Natural killer cell treated with Interleukin-12 subunit alpha and Interleukin-12 subunit beta and Interleukin-15 and Interleukin-18, amount 100 ng/mL, for 72 hours (primary cell): Measurements from ENCODE around the gene CLDN9. TPM values are rescaled to one million over a fixed set of nuclear protein-coding genes. Genes with fewer than 3 reads are reported as not detected.

Experiments
- ATAC-seq, 2 donors: fragments of 150-1000 bp; cut with Tn5 transposase in 1 of 2; sonication (Bioruptor Pico), chemical (Tn5 transposase) in 1 of 2; 2 replicates each; pipeline ENCODE4 v1.10.0; 2021
- DNase-seq: peaks from one replicate; pipeline ENCODE4 v3.0.0; 2022; ENCODE audit warnings: low spot score
- H3K27ac Mint-ChIP-seq, 2 donors: 1 replicate in 1 of 2; 2 replicates in 1 of 2; pipeline ENCODE4 v1.8.0; 2022; ENCODE audit warnings: mixed read lengths in 2 of 2, mild to moderate bottlenecking in 1 of 2, moderate library complexity in 1 of 2
- H3K27me3 Mint-ChIP-seq, 2 donors: 1 replicate in 1 of 2; 2 replicates in 1 of 2; pipeline ENCODE4 v1.8.0; 2022; ENCODE audit warnings: mixed read lengths in 2 of 2
- H3K36me3 Mint-ChIP-seq: one replicate; pipeline ENCODE4 v1.8.0; 2022; ENCODE audit warnings: mixed read lengths
- H3K4me1 Mint-ChIP-seq, 2 donors: 1 replicate in 1 of 2; 2 replicates in 1 of 2; pipeline ENCODE4 v1.8.0; 2022; ENCODE audit warnings: low read depth in 2 of 2, mixed read lengths in 2 of 2, mild to moderate bottlenecking in 1 of 2
- H3K4me3 Mint-ChIP-seq: one replicate; pipeline ENCODE4 v1.8.0; 2022; ENCODE audit warnings: mixed read lengths
- H3K9me3 Mint-ChIP-seq: 2 replicates; pipeline ENCODE4 v1.8.0; 2022; ENCODE audit warnings: mixed read lengths
- total RNA-seq, 2 donors: library from RNA; stranded (reverse); gene quantifications; one replicate each; pipeline ENCODE4 v1.2.3, GENCODE V29; 2022

CLDN9 gene
- total RNA-seq, 2 donors from 2014 or later = 0.47 TPM; not detected in 1

DNA sequence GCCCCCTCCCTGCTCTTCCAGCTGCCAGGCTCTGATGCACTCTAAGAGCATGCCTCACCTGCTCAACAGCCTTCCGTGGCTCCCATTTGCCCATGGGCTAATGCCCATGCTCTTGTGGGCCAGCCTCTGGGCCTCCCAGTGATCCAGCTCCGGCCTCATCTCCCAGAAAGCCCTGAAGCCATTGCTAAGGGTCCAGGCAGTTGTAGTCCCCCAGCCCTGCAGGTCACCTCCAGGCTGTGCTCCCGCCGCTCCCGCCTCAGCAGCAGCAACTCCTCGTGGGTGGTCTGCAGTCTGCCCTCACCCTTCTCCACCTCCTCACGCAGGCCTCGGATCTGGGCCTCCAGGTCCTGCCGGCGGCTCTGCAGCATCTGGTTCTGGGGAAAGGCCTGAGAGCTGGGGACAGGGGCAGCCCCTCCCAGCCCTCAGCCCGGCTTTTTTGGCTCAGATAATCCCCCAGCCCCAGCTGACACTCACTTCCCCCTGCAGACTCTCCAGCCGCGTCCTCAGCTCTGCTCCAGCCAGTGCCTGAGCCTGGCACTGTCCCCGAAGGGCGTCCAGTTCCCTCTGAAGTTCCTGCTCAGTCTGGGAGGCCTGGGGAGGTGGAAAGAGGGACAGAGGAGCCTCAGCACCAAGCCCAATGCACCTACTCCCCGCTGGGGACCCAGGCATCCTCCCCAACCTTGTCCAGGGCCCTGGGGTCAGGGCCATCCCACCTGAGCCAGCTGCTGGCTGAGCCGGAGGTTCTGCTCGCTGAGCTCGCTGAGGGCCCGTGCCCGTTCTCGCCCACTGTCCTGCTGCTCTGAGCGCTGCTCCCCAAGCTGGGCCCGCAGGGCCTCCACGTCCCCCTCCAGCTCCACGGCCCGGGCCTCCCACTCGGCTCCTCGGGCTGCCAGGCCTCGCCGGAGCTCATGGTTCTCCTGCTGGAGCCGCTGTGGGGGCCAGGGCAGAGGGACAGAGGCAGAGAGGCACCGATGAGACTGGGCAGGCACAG, 17.8 kb downstream of the CLDN9 start:
- H3K27ac Mint-ChIP-seq = no peak overlapping the region
- peak overlapping the region; percentile 48 for H3K4me3 Mint-ChIP-seq
- no peaks in the 10 kb centered on the region for H3K9me3 Mint-ChIP-seq
- H3K4me1 Mint-ChIP-seq = peaks cover 34 to 36% of the 10 kb centered on the region in 2 donors
- H3K27me3 Mint-ChIP-seq = peaks cover 34 to 45% of the 10 kb centered on the region in 2 donors
- no peak for DNase-seq
- no peak for ATAC-seq
- no peaks in the 10 kb centered on the region for H3K36me3 Mint-ChIP-seq

DNA sequence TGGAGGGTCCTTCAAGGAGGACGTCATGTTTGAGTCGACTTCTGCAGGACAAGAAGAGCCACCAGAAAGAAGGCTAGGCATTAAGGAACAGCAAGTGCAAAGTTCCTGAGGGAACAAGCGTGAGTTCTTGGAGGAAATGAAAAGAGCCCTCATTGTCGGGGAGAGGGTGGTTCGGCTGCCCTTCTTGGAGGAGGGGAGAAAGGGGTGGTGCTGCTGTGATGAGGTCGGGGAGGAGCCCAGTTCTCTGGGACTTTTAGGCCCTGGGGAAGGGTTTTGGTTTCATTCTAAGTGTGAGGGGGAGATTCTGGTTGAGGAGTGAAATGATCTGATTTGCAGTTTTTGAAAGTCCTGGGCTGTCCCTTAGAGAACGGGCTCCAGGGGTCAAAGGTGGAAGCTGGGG, 19.9 kb downstream of the CLDN9 start:
- peak in 1 of 2 donors; percentile 57 for ATAC-seq
- peak overlapping the region; percentile 1 to 16 for H3K27ac Mint-ChIP-seq
- no peak for DNase-seq
- H3K9me3 Mint-ChIP-seq = no peaks in the 10 kb centered on the region
- H3K4me3 Mint-ChIP-seq = no peak overlapping the region
- peaks cover 44 to 56% of the 10 kb centered on the region in 2 donors for H3K27me3 Mint-ChIP-seq
- H3K36me3 Mint-ChIP-seq = no peaks in the 10 kb centered on the region
- peaks cover 36 to 38% of the 10 kb centered on the region in 2 donors for H3K4me1 Mint-ChIP-seq

DNA sequence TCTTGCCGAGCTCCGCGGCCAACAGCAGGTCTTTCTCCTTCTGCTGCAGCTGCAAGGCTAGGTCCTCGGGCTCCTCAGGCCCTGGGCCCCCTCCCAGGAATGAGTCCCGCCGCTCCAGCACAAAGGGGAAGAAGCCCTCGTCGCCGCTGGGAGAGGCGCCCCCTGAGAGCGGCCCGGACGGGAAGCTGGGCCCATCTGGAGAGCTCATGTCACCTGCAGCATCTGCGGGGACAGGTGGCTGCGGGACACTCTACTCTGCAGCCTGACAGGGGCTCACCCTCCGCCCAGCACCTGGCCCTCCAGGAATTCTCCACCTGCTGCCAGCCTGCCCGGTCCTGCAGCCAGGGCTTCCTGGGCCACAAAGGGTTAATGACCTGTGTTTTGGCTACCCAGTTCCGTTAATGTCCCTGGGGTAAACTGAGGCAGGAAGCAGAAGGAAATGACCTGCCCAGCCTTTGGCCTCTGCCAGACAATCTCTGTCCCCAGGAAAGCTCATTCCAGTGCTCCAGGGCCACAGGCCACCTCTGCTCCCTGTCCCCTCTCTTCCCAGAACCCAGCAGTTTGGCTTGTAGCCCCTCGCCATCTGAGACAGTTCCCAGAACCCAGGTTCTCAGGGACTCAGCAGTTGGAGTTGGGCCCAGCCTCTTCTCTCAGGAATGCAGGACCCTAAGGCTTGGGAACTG, 22.7 kb downstream of the CLDN9 start:
- no peaks in the 10 kb centered on the region for H3K36me3 Mint-ChIP-seq
- DNase-seq = no peak
- H3K4me1 Mint-ChIP-seq = peaks cover 19 to 24% of the 10 kb centered on the region in 2 donors
- peaks cover 42 to 46% of the 10 kb centered on the region in 2 donors for H3K27me3 Mint-ChIP-seq
- no peak overlapping the region for H3K4me3 Mint-ChIP-seq
- no peak overlapping the region for H3K27ac Mint-ChIP-seq
- ATAC-seq = no peak
- H3K9me3 Mint-ChIP-seq = no peaks in the 10 kb centered on the region

DNA sequence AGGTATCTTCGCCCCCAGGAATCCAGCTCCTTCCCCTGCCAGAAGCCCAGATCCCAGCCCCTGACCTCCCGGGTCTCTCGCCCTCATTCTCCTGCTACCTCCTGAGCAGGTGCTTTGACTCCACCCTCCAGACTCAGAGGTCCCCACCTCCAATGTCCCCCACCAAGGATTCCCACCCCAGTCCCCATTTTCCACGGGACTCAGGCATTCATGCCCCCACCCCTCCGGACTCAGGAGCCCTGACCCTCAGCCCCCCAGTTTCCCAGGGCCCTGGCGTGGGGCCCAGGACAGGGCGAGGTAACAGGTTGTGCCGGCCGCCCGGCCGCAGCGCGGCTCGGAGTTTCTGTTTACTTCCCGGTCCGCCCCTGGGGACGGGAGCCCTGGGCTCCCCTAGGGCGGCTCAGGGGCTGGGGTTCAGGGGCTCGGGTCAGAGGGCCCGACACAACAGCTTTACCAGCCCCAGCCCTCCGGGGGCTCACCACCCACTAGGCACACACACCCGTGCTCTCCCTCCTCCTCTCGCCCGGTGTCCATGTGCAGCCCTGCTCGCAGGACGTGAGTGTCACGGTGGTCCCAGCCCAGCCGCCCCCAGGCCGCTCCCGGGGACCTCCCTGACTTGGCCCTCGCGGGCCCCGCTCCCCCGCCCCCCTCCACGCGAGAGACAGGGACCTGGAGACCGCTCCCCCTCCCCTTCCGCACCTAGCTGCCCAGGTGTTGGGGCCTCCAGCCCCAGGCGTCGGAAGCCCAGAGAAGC, 23.4 kb downstream of the CLDN9 start:
- ATAC-seq (no peak), DNase-seq (no peak)
- H3K36me3 Mint-ChIP-seq = no peaks in the 10 kb centered on the region
- H3K27ac Mint-ChIP-seq = no peak overlapping the region
- H3K4me3 Mint-ChIP-seq = no peak overlapping the region
- peaks cover 19 to 22% of the 10 kb centered on the region in 2 donors for H3K4me1 Mint-ChIP-seq
- H3K27me3 Mint-ChIP-seq = peaks cover 42 to 50% of the 10 kb centered on the region in 2 donors
- no peaks in the 10 kb centered on the region for H3K9me3 Mint-ChIP-seq

DNA sequence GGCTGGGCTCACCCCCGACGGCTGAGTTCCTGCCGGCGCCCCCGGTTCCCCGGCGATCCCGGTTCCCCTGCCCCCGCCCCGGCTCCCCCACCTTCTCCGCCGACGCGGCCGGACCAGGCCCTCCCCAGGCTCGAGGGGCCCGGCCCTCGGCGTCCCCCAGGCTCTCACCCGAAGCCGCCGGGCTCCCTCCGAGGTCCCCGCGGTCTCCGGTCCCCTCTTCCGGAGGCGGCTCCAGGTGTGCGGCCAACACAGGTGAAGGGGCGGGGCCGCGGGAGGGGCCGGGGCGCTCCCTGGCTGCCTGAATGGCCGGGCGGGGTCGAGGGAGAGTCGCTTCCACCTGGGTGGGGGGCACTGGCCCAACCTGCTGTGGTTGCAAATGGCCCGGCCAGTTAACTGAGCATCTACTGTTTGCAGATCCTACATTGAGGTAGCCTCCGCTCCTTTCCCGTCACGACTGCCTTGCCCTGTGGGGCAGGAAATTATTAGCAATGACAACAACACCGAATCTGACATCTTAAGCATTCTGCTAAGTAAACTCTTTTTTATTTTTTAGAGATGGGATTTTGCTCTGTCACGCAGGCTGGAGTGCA, 24.1 kb downstream of the CLDN9 start, which contains the start of gene BICDL2:
Gene BICDL2 (minus strand): TSS at position 219 of the 590 bp plus-strand sequence. CDS start 1,448 bp downstream, outside the sequence.
- no peak within 1 kb of the TSS for H3K27ac Mint-ChIP-seq
- H3K4me1 Mint-ChIP-seq = peaks cover 19 to 22% of the 10 kb centered on the region in 2 donors
- no peak for ATAC-seq
- no peaks in the 10 kb centered on the region for H3K36me3 Mint-ChIP-seq
- no peaks in the 10 kb centered on the region for H3K9me3 Mint-ChIP-seq
- H3K27me3 Mint-ChIP-seq = peaks cover 42 to 50% of the 10 kb centered on the region in 2 donors
- no peak for DNase-seq
- peak within 1 kb of the TSS; percentile 27 for H3K4me3 Mint-ChIP-seq

DNA sequence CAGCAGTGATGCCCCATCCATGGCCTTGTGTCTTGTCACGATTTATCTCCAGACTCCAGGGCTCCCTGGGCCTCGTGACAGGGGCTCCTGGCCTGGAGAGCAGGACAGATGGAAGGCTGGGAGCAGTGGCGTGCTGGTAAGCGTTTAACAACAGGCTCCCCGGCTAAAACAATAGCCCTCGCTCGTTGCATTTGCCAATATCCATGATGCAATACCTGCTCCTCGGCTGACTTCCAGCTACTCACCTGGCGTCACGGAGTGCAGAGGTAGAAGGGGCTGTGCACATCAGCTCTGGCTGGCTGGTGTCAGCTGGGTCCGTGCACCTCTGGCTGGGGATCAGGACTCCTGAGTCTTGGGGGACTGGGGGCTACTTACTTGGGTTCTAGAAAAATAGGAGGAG, 25.5 kb downstream of the CLDN9 start:
- Mint-ChIP-seq H3K9me3 (no peaks in the 10 kb centered on the region), H3K36me3 (no peaks in the 10 kb centered on the region), H3K4me1 (peaks cover 10 to 11% of the 10 kb centered on the region in 2 donors), H3K27ac (no peak overlapping the region), H3K27me3 (peaks cover 31 to 39% of the 10 kb centered on the region in 2 donors), H3K4me3 (no peak overlapping the region)
- ATAC-seq = no peak
- DNase-seq = no peak

DNA sequence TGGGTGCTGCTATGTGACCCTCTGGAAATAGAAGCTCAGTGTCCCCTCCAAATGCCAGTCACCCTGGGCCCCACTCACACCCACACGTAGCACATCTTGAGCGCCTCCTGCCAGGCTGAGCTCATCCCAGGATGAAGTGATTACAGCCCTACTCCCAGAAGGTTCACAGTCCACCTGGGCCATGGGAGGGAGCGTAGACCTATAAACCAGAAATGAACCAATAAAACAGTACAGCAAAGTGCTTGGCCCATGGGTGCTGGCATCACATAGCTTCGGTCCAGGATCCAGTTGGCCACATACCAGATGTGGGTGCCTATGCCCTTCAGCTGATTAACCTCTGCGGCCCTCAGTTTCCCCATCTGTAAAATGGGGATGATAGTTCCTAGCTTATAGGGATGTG, 26.2 kb downstream of the CLDN9 start:
- H3K36me3 Mint-ChIP-seq = no peaks in the 10 kb centered on the region
- peaks cover 29 to 38% of the 10 kb centered on the region in 2 donors for H3K27me3 Mint-ChIP-seq
- H3K4me3 Mint-ChIP-seq = no peak overlapping the region
- ATAC-seq (no peak), DNase-seq (no peak)
- H3K27ac Mint-ChIP-seq = no peak overlapping the region
- H3K9me3 Mint-ChIP-seq = no peaks in the 10 kb centered on the region
- H3K4me1 Mint-ChIP-seq = peaks cover 6 to 10% of the 10 kb centered on the region in 2 donors

DNA sequence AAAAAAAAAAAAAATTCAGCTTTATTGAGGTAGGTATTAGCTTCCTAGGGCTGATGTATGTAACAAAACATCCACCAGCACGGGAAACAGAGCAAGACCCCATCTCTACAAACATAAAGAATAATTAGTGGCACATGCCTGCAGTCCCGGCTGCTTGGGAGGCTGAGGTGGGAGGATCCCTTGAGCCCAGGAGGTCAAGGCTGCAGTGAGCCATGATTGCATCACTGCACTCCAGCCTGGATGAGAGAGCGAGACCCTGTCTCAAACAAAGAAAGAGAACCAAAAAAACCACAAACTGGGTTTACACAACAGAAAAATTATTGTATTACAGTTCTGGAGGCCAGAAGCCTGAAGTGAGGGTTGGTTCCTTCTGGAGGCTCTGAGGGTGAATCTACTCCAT, 29.7 kb downstream of the CLDN9 start:
- Mint-ChIP-seq H3K4me1 (peaks cover 11 to 14% of the 10 kb centered on the region in 2 donors), H3K36me3 (peaks cover 6% of the 10 kb centered on the region), H3K9me3 (no peaks in the 10 kb centered on the region), H3K27me3 (peaks cover 16 to 29% of the 10 kb centered on the region in 2 donors), H3K27ac (no peak overlapping the region), H3K4me3 (no peak overlapping the region)
- DNase-seq = no peak
- ATAC-seq = no peak

DNA sequence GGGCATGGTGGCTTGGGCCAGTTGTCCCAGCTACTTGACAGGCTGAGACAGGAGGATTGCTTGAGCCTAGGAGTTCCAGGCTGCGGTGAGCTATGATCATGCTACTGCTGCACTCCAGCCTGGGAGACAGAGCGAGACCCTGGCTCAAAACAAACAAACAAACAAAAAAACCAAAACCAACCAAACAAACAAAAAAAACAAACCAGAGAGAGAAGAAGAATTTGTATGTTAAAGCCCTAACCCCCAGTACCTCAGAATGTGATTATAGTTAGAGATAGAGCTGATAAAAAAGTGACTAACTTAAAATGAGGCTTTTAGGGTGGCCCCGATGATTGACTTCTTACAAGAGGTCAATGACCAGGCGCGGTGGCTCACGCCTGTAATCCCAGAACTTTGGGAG, 32.0 kb downstream of the CLDN9 start:
- Mint-ChIP-seq H3K4me1 (peaks cover 23 to 29% of the 10 kb centered on the region in 2 donors), H3K9me3 (no peaks in the 10 kb centered on the region), H3K36me3 (peaks cover 6% of the 10 kb centered on the region), H3K27me3 (peaks cover 24 to 28% of the 10 kb centered on the region in 2 donors), H3K27ac (peak overlapping the region in 1 of 2 donors; percentile 68), H3K4me3 (peak overlapping the region; percentile 71)
- ATAC-seq = no peak
- no peak for DNase-seq

DNA sequence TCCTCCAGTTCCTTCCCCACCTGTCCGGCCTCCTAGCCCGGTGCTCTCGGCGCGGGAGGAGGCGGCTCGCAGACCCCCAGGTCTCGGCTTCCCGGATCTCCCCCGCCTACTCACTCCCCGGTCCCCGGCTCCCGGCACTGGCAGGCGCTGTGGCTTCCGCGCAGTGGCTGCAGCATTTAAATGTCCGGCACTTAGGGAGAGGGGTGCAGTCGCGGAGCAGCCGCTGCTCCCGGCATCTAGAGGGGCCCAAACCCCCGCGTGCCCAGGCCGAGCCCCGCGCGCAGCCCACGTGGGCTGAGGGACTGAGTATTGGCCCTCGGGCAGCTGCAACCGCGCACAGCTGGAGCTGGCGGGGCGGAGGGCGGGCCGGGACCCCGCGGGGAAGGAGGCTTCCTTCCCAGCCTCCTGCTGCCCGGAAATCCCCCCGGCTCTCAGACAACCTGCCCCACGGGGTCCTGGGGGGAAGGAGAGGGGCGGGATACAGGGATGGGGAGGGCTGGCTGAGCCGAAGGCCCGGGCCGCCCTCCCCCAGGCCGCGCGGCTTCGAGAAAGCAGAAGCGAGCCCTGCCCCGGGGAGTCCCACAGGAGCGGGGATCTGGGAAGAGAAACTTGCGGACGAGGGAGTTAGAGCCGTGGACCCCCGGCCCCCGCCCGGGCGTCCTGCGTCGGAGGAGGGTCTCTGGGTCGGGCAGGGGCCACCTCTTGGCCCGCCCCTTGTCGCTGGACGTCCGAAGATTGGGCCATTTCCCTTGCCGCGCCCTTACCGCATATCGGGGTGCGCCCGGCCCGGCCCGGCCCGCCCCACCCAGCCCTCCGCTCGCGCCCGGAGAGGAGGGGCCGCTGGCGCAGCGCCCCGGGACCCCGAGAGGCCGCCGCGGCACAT, 33.3 kb downstream of the CLDN9 start, which contains the start of gene MMP25:
Gene MMP25 (plus strand): TSS at position 804 of the 883 bp plus-strand sequence. CDS start 357 bp downstream, outside the sequence.
- no peak for DNase-seq
- Mint-ChIP-seq H3K27ac (peak within 1 kb of the TSS in 1 of 2 donors; percentile 75), H3K4me3 (peak within 1 kb of the TSS; percentile 73), H3K9me3 (no peaks in the 10 kb centered on the region), H3K27me3 (peaks cover 22 to 24% of the 10 kb centered on the region in 2 donors), H3K4me1 (peaks cover 30 to 38% of the 10 kb centered on the region in 2 donors), H3K36me3 (peaks cover 6% of the 10 kb centered on the region)
- ATAC-seq = peak; percentile 62

DNA sequence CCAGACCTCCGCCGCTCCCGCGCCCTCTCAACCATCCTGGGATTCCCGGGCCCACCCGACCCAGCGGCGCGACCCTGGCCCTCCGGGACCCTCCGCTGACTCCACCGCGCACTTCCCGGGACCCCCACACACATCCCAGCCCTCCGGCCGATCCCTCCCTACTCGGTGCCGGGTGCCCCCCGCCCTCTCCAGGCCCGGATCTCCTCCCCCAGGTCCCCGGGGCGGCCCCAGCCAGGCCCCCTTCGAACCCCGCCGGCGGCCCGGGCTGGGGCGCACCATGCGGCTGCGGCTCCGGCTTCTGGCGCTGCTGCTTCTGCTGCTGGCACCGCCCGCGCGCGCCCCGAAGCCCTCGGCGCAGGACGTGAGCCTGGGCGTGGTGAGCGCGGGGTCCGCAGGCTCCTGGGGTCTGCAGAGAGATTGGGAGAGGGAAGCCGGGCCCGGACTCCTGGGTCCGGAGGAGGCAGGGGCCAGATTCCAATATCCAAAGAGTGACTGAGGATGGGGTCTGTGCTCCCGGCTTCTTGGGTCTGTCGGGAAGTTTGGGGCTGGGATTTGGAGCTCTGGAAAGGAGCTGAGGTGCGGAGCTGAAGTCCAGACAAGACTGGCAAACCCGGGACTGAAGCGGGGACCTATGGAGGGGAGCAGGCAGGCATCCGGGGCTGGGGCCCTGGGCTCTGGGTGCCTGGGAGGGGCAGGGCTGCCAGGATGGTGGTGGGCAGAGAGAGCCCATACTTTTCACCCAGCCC, 34.1 kb downstream of the CLDN9 start:
- H3K4me3 Mint-ChIP-seq = peak overlapping the region; percentile 73
- peaks cover 36 to 44% of the 10 kb centered on the region in 2 donors for H3K4me1 Mint-ChIP-seq
- H3K9me3 Mint-ChIP-seq = no peaks in the 10 kb centered on the region
- peaks cover 21 to 24% of the 10 kb centered on the region in 2 donors for H3K27me3 Mint-ChIP-seq
- DNase-seq = no peak
- peak; percentile 29 to 51 for ATAC-seq
- peaks cover 6% of the 10 kb centered on the region for H3K36me3 Mint-ChIP-seq
- H3K27ac Mint-ChIP-seq = peak overlapping the region in 1 of 2 donors; percentile 75
